HG03159 (cell line): ENCODE results near the gene NMS.
"Not testable (repeated sequence)": the region's sequence is repeated elsewhere in the genome, so short reads cannot be mapped to it uniquely, and the experiment has no call there.

Experiments used
- ATAC-seq: cut with Tn5 transposase; IDR thresholded peaks from one replicate; pipeline ENCODE4 v1.9.1; 2021; ENCODE audit warnings: mild to moderate bottlenecking, moderate library complexity; ENCODE audit not compliant: unreplicated experiment

The NMS gene, protein sequence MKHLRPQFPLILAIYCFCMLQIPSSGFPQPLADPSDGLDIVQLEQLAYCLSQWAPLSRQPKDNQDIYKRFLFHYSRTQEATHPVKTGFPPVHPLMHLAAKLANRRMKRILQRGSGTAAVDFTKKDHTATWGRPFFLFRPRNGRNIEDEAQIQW

DNA sequence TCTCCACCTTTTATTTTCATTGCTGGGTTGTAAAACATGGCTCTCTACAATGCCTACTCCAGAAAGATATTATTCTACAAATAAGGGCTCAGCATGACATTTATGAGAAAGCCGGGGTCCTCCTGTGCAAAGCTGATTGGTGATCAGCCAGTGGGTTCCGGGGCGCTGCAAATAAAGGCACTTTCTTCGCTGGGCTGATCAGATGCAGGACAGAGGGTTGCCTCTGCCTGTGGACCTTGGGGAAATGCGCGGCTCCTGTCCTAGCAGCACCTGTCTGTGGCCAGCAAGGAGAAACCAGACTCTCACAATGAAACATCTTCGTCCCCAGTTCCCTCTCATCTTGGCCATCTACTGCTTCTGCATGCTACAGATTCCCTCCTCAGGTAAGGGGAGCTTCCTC is at the start of gene NMS:
NMS (plus strand) TSS at position 301 of the 400 bp plus-strand sequence; CDS start at position 308, 7 bp downstream.
- no peak for ATAC-seq

DNA sequence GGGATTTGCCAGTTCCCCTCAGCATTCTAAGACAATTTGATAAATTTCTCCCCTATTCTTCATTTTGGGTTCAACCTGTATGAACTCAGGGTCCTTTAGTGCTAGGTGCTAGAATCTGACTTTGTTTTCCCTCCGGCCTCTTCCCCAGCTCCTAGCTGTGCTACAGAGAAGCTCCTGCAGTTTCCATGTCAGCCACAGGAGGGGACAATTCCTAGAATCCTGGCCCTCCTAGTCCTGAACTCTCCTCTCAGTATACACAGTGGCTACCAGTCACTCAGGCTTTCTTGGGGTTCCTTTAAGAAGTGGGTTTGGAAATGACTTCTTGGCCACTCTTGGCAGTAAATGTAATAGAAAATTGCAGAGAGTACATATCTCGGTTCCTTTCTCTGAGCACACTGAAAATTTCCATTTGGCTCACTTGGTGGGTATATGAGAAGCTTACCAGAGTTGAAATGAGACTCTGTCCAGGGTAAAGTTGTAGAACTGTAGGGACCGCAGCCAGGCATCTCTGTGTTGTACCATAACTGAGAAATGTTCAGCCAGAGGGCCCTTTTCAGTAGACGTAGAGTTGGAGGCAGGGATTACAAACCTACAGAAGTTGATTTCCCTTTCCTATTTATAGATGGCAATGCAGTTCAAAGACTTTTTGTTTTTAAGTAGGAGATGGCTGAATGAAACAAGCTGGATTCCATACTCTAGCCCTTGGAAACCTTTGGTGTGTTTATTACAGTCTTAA is 47.8 kb upstream of the NMS start:
- ATAC-seq, result no peak

DNA sequence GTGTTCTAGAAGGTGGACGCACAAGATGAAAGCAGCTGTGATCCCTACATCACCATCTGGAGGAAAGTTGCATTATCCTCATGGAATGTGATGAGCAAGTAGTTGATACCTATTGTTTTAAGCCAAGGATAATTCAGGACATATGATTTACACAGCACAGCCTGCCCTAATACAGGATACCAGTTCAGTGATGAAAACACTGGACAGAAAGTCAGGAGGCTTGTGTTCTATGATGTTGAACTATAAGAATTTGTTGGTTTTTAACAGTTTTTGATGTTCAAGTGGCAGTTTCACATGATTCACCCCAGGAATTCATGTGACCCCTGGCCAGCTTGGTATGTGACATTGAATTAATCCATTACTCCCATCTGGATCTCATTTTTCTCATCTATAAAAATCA is 46.7 kb upstream of the NMS start:
- ATAC-seq, result no peak

DNA sequence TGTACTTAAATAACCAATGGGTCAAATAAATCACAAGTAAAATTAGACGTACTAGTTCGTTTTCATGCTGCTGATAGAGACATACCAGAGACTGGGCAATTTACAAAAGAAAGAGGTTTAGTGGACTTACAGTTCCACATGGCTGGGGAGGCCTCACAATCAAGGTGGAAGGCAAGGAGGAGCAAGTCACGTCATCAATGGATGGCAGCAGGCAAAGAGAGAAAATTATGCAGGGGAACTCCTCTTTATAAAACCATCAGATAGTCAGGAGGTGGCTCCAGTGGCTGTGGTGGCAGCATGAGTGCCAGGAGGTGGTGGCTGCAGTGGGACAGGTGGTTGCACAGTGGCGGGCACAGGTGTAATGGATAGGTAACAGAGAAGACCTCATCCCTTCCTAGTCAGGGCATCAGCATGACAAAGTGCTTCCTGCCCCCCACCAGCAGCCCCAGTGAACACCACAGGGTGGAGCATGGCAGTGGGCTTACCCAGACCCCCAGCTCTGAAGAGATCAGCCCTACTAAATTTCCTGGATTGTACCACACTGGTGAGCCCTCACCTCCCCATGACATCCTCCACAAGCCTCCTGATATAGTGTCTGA is 45.9 kb upstream of the NMS start:
- no peak for ATAC-seq

DNA sequence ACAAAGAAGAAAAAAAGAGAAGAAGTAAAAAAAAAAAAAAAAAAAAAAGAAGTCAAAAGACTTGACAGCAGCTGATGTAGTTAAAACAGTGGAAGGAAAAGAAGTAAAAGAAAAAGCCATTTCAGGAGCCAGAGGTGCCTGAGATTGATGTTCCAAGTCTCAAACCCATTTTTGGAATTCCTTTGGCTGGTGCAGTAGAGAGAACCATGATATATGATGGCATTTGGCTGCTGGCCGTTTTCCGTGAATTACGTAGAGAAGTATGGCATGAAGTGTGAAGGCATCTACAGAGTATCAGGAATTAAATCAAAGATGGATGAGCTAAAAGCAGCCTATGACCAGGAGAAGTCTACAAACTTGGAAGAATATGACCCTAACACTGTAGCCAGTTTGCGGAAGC is 45.2 kb upstream of the NMS start:
- ATAC-seq, result no peak

DNA sequence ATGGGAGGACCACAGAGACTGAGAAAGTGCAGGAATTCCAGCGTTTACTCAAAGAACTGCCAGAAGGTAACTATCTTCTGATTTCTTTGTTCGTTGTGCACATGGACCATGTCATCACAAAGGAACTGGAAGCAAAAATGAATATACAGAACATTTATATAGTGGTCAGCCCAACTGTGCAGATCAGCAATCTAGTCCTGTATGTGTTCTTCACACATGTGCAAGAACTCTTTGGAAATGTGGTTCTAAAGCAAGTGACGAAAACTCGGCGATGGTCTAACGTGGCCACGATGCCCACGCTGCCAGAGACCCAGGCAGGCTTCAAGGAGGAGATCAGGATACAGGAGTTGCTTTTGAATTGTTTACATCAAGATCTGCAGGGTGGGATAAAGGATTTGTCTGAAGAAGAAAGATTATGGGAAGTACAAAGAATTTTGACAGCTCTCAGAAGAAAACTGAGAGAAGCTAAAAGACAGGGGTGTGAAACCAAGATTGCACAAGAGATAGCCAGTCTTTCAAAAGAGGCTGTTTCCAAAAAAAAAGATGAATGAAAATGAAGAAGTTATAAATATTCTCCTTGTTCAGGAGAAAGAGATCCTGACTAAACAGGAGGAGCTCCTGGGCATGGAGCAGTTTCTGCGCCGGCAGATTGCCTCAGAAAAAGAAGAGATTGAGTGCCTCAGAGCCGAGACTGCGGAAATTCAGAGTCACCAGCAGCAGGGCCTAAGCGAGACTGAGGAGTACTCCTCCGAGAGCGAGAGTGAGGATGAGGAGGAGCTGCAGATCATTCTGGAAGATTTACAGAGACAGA is 44.5 kb upstream of the NMS start:
- ATAC-seq, result no peak

DNA sequence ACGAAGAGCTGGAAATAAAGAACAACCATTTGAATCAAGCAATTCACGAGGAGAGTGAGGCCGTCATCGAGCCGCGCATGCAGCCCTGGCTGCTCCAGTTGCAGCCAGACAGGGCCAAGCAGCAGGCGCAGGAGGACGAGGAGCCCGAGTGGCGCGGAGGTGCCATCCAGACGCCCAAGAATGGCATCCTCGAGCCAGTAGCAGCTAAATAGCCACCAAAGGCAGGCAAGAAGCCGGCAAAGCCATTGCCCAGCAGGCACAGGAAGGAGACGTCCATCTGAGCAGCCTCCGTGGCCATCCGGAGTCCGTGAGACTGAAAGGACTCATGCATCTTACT is 43.9 kb upstream of the NMS start:
- no peak for ATAC-seq

DNA sequence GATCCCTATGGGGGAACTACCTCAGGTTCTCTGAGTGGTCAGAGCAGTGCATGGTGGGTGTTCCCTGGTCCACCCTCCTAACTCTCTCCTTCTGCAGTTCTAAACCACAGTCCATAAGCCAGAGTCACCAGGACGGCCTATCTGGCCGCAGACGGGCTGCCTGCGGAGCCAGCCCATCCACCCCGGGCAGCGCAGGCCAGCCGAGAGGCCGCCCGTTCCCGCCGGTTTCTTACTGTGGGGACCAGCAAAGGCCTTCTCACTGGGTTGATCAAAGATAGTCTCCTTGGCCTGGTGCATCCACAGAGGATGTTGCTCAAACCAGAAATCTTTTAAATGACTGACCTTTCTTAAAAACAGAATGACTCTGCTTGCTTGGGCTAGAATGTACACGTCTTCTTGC is 43.2 kb upstream of the NMS start:
- ATAC-seq, result no peak

DNA sequence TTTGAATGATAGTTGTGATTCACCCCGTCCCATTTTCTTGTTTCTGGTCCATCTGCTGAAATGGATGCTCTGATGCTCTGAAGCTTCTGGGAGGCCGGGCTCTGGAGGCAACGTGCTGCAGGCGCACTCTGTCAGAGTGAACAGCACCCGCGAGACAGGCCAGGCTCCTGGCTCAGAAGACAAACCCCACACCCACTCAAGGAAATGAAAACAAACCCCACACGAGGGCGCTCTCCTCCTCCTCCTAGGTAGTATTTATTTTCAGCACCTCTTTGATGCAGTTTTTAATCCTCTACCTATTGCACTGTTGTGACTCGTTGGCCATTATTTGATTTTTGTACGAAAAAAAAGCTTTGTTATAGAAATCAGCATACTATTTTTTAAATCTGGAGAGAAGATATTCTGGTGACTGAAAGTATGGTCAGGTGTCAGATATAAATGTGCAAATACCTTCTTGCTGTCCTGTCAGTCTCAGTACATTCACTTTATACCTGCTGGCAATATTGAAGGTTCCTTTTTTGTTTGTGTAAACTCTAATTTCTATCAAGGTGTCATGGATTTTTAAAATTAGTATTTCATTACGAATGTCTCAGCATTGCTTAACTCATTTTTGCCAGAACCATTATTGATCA is 42.5 kb upstream of the NMS start:
- ATAC-seq, result no peak

DNA sequence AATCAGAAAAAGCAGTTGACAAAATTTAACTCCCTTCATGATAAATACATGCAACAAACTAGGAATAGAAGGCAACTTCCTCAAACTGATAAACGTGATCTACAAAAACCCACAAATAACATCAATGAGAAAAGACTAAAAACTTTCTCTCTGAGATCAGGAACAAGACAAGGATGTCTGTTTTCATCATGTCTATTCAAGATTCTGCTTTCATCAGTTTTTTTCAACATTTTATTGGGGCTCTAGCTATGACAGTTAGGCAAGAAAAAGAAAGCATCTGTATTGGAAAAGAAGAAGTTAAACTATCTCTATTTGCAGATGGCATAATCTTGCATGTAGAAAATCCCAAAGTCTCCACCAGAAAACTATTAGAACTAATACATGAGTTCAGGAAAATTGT is 40.6 kb upstream of the NMS start:
- ATAC-seq, result no peak

DNA sequence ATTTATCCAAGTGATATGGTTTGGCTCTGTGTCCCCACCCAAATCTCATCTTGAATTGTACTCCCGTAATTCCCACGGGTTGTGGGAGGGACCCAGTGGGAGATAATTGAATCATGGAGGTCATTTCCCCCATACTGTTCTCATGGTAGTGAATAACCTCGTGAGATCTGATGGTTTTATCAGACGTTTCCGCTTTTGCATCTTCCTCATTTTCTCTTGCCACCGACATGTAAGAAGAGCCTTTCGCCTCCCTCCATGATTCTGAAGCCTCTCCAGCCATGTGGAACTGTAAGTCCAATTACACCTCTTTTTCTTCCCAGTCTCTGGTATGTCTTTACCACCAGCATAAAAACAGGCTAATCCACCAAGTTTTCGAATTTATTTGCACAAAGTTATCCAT is 32.5 kb upstream of the NMS start:
- ATAC-seq, result no peak

DNA sequence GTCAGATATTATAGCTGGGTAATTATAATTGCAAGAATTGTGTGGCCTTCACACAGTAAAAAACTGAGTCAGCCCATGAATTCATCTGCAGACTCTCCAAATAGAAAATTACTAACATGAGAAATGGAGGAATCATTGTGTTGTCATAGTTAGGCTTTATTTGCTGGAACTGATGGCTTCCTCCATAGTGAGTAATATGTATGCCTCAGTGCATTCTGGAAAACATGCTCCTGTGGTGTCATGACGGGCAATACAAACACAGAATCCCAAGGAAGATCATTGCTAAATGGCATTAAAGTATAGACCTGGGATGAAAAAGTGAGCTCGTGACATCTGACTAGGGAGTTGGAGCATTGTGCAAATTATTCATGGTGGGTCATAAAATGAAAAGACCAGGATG is 23.6 kb upstream of the NMS start:
- ATAC-seq, result no peak

DNA sequence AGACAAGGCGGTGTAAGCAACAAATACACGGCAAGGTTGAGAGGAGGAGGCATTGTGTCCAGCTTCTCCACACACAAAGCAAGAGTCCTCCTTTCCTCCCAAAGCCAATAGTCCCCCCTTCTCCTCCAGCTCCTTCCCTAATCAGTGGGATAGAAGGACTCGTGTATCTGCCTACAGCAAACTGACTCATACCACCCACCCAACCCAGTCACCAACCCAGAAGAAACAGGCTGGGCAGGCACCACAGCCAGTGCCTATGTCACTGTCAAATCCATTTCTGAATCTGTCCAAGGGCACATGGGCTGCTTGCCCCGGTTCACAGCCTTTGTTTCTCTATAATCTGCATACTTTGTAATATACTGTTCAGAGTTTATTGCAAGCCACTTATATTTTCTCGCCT is 19.2 kb upstream of the NMS start:
- ATAC-seq, result no peak

DNA sequence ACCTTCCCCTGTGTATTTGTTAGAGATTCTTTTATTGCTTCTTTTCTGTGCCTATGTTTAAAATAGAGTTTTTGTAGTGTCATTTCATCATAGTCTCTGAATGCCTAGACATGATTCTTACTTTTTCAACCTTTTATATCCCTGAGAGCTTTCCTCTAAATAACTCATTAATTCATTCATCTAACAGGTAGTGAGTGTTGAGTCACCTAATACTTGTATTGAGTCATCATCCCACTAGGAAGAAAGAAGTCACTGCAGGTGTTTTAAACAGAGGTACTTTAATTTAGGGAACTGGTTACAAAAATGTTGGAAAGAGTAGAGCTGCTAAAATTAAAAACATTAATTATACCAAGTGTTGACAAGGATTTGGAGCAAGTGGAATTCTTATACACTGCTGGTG is 18.5 kb upstream of the NMS start:
- no peak for ATAC-seq

DNA sequence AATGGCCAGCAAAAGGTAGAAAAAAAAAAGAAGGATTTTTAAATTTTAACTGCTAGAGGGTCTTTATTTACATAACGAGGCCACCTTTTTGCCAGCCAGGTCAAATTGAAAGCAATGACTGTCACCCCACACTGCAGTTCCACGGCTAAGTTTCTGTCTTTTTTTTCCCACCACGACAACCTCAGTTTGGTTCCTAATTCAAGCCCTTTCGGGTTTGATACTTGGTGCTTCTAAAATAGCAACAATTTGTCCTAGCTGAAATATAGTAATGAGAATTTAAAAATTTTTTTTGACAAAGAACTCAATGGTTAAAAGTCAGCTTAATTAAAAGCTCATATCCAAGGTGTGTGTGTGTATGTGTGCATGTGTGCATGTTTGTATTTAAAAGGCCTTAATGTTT is 16.4 kb upstream of the NMS start:
- no peak for ATAC-seq

DNA sequence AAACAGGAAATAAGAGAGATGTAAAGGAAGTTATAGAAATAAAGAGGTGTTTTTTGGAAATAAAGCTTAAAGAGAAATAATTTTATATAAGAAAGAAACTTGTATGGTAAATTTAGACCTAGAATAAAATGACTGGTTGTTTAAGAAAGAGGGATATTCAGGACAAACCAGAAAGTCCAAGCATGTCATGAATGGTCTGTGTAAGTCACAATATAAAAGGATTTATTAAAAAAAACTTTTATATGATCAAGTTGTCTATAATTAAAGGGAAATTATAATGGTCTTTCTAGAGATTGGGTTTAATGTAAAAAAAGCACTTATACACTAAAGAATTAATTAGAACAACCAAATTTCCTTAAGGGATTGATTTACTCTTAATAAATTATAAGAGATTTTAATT is 13.9 kb upstream of the NMS start:
- ATAC-seq, result not testable (repeated sequence)

DNA sequence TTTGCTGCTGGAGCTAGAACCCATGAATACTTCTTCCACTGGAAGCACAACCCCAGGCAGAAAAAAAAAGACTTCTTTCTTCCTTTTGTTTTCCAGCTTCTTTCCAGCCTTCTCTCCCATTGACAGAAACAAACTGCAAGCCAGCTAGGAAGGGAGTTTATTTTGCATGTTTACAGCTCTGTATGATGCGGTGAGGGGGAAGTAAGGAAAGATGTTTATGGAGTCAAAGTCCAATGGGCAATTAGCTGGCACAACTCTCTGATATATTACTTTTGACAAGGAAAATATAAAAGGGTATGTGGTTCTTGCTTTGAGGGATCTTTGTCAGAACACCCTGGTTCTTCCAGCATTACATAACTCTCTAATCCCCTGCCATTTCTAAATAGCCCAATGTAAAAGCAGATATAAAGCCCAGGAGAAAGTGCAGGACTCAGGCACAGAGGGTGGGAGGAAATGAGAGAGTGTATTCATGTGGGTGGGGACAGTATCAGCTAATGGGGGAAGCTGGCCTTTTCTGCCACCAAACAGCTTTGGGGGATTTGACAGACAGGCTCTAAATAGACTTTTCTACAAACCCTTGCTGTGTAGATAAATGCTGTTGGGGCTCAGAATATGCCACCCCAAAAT is 9.3 kb upstream of the NMS start:
- no peak for ATAC-seq

DNA sequence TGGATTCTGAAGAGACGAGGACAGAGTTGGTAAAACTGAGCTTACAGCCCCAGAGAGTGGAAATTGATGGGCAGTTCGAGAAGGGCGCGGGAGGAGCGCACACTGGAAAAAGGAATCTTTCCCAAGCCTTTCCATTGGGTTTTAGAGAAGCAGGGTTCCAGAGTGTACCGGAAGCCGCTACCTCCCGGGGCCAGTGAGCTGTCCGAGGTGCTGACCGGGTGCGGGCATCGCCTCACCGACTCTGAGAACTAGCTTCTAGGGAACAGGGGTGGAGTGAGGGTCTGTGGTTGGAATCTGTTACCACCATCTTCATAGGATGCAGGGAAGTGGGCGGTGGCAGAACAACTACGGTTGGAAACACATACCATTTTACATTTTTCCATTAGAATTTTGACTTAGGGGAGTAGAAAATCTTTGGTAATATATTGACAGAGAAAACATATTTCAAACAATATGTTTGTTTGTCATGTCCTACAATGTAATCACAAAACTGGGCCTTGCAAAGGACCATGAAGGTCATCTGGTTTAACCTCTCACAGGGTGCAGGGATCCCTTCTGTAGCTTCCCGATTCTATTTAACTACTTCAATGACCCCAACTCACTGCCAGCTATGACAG is 724 bp downstream of the NMS start:
- ATAC-seq, result no peak

DNA sequence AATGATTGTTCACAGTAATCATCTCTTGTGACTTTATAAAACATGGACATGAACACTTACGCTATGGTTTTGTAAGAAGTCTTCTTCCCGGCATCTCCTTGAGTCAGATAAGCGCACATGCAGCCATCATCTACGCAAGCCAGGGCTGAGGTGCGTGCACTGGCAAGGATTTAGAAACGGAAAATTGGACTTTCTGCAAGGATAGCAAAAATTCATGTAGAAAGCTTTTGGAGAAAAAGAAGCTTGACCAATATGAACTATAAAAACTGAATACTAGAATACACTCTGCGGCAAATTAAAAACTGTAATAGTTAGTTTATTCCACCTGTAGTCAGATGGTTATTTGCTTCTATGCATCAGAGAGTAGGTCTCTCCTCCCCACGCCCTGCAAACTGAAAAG is 6.3 kb downstream of the NMS start:
- no peak for ATAC-seq

DNA sequence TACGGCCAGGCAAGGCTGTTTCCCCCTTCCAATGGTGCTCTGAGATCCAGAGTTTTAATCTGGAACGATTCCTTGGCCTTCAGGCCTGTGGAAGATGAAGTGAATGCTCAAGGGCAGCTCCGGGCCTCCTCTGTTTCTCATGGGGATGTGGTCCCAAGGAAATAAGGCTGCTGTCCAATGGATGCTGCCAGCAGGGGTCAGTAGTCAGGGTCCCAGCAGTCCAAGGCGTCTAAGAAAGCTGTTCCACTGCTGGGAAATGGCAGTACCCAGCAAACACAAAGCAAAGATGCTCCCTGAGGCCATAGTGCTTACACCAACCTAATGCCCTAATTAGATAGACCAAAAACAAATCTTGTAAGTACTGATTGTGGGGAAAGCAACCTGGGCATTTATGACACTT is 12.5 kb downstream of the NMS start:
- no peak for ATAC-seq

DNA sequence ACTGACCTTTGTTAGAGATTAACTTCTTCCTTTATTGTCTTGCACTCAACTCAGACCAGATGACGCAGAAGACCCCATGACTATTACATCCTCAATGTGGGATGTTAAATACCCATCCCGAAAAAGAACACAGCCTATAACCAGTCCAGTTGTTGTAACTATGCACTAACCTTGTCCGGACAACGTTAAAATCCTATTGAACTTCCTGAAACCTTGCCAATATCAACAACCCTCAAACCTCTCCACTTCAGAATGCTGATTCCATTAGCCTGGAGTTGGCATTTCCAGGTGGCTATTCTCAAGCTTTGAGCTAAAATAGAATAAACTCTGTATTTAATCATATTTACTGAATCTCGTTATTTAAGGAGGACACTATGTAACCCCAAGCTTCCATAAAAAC is 13.6 kb downstream of the NMS start:
- no peak for ATAC-seq
